ENCODE results near the gene FAM110C.

DNA sequence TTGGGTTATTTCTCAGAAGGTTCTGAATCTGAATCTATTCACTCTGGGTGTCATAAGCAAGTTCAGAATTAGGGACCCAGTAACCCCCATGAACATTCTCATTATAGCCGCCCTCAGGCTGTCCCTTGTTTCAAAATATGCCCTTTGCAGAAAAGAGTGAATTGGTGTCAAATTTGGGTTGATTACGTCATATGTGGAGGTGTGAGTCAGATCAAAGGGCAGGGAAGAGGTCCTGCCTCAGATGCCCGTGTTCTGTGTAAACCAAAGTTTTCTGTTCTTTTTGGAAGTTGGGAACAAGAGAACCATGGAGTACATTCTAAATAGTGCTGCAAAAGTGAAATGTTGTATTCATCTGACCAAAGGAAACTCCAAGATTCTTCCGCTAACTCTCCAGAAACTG lies 5.8 kb downstream of the FAM110C start:
- TF ChIP-seq, protein P1, sequence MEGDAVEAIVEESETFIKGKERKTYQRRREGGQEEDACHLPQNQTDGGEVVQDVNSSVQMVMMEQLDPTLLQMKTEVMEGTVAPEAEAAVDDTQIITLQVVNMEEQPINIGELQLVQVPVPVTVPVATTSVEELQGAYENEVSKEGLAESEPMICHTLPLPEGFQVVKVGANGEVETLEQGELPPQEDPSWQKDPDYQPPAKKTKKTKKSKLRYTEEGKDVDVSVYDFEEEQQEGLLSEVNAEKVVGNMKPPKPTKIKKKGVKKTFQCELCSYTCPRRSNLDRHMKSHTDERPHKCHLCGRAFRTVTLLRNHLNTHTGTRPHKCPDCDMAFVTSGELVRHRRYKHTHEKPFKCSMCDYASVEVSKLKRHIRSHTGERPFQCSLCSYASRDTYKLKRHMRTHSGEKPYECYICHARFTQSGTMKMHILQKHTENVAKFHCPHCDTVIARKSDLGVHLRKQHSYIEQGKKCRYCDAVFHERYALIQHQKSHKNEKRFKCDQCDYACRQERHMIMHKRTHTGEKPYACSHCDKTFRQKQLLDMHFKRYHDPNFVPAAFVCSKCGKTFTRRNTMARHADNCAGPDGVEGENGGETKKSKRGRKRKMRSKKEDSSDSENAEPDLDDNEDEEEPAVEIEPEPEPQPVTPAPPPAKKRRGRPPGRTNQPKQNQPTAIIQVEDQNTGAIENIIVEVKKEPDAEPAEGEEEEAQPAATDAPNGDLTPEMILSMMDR (IDR thresholded peaks at IDR 0.05 in 8 of 11, conservative IDR thresholded peaks at IDR 0.05 in 3 of 11) = no peak
- TF ChIP-seq POLR2AphosphoS5 (IDR thresholded peaks at IDR 0.05) = no peak

Measured in spleen (tissue), 7 donors.